Neural cell (in vitro differentiated cells): Measurements from ENCODE around the gene ADAMTS10.

ENCODE experiments used
- EP300 ChIP-seq: fragments of 450-650 bp; conservative IDR thresholded peaks from 2 replicates; pipeline ENCODE4 v1.6.1; 2014; ENCODE audit warnings: antibody characterized with exemption, mild to moderate bottlenecking, moderate library complexity; ENCODE audit not compliant: poor library complexity, severe bottlenecking
- EZH2 ChIP-seq: fragments of 200-600, 300-800 bp; shearing (Covaris generic), sonication (generic); IDR thresholded peaks from 2 replicates; pipeline ENCODE4 v1.6.1; 2014; ENCODE audit warnings: antibody characterized with exemption, low read length, borderline replicate concordance, mild to moderate bottlenecking; ENCODE audit not compliant: insufficient read depth, poor library complexity, severe bottlenecking
- MXI1 ChIP-seq: fragments of 450-650 bp; conservative IDR thresholded peaks from 2 replicates; pipeline ENCODE4 v1.6.1; 2014; ENCODE audit warnings: antibody characterized with exemption, mild to moderate bottlenecking; ENCODE audit not compliant: poor library complexity, severe bottlenecking
- POLR2AphosphoS5 ChIP-seq: IDR thresholded peaks from 2 replicates; pipeline ENCODE4 v1.6.1; 2012
- RAD21 ChIP-seq: fragments of 450-650 bp; conservative IDR thresholded peaks from 2 replicates; pipeline ENCODE4 v1.6.1; 2014; ENCODE audit warnings: antibody characterized with exemption, mild to moderate bottlenecking, moderate library complexity
- SMC3 ChIP-seq: fragments of 450-650 bp; conservative IDR thresholded peaks from 2 replicates; pipeline ENCODE4 v1.6.1; 2014; ENCODE audit warnings: antibody characterized with exemption, mild to moderate bottlenecking, moderate library complexity; ENCODE audit not compliant: poor library complexity
- TAF1 ChIP-seq: IDR thresholded peaks from 2 replicates; pipeline ENCODE4 v1.6.1; 2012; ENCODE audit warnings: low read depth
- TF ChIP-seq, protein P1 (sequence below): fragments of 450-650 bp; IDR thresholded peaks from 2 replicates; pipeline ENCODE4 v1.5.1; 2014; ENCODE audit warnings: antibody characterized with exemption, mild to moderate bottlenecking, moderate library complexity; ENCODE audit not compliant: poor library complexity, severe bottlenecking
- TF ChIP-seq, protein P2 (sequence below): IDR thresholded peaks from 2 replicates; pipeline ENCODE4 v1.6.1; 2012; ENCODE audit warnings: borderline replicate concordance

DNA sequence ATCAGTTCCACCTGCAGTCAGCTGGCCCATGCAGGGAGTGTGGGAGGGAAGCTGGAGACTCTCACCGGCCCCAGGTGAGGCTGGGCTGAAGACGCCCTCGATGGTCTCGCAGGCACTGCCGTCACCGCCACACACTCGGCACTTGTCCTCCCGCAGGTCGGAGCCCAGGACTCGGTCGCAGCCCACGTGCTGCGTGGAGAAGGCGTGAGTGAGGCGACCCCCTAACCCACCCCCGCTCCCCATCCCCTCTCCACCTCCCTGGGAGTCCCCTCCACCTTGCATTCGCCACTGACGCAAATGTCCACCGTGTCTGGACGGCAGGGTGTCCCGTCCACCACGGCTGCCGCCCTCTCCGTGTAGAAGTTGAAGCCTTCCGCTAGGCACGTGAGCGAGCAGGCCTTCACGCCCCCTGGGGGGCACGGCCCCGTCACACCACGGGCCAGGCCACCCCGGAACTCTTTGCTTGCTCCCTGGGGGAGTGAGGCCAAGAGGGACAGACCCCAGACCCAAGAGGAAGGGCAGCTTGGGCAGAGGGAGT lies 21.3 kb downstream of the ADAMTS10 start:
- no peak for TF ChIP-seq RAD21
- no peak for TF ChIP-seq EP300
- TF ChIP-seq, protein P1, sequence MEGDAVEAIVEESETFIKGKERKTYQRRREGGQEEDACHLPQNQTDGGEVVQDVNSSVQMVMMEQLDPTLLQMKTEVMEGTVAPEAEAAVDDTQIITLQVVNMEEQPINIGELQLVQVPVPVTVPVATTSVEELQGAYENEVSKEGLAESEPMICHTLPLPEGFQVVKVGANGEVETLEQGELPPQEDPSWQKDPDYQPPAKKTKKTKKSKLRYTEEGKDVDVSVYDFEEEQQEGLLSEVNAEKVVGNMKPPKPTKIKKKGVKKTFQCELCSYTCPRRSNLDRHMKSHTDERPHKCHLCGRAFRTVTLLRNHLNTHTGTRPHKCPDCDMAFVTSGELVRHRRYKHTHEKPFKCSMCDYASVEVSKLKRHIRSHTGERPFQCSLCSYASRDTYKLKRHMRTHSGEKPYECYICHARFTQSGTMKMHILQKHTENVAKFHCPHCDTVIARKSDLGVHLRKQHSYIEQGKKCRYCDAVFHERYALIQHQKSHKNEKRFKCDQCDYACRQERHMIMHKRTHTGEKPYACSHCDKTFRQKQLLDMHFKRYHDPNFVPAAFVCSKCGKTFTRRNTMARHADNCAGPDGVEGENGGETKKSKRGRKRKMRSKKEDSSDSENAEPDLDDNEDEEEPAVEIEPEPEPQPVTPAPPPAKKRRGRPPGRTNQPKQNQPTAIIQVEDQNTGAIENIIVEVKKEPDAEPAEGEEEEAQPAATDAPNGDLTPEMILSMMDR: no peak
- no peak for TF ChIP-seq TAF1
- no peak for TF ChIP-seq SMC3
- TF ChIP-seq EZH2: no peak
- TF ChIP-seq POLR2AphosphoS5: no peak
- TF ChIP-seq, protein P2, sequence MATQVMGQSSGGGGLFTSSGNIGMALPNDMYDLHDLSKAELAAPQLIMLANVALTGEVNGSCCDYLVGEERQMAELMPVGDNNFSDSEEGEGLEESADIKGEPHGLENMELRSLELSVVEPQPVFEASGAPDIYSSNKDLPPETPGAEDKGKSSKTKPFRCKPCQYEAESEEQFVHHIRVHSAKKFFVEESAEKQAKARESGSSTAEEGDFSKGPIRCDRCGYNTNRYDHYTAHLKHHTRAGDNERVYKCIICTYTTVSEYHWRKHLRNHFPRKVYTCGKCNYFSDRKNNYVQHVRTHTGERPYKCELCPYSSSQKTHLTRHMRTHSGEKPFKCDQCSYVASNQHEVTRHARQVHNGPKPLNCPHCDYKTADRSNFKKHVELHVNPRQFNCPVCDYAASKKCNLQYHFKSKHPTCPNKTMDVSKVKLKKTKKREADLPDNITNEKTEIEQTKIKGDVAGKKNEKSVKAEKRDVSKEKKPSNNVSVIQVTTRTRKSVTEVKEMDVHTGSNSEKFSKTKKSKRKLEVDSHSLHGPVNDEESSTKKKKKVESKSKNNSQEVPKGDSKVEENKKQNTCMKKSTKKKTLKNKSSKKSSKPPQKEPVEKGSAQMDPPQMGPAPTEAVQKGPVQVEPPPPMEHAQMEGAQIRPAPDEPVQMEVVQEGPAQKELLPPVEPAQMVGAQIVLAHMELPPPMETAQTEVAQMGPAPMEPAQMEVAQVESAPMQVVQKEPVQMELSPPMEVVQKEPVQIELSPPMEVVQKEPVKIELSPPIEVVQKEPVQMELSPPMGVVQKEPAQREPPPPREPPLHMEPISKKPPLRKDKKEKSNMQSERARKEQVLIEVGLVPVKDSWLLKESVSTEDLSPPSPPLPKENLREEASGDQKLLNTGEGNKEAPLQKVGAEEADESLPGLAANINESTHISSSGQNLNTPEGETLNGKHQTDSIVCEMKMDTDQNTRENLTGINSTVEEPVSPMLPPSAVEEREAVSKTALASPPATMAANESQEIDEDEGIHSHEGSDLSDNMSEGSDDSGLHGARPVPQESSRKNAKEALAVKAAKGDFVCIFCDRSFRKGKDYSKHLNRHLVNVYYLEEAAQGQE: no peak
- no peak for TF ChIP-seq MXI1
